ENCODE measurements around the gene EMILIN1.

DNA sequence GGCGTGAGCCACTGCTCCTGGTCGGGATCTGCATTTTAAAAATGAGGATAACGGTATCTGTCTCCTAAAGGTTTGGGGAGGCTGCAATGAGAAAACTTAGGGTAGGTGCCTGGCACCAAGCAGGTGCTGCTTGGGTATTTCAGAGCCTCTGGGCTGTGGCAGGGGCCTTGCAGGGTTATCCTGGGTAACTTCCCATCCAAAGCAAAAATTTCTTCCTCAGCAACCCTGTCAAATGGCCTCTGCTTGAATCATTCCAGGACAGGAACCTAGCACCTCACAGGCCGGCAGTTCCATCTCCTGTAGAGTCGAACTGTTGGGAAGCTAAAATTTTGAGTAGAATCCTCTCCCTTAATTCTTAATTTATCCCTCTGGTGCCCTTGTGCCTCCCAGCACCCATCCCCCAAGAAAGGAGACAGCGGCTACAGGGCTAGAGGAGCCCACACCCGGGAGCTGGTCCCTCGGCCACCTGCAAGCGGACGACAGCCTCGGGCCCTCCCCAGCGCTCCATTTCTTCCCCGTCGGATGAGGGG lies 39.6 kb downstream of the EMILIN1 start:
- TF ChIP-seq, protein P1, sequence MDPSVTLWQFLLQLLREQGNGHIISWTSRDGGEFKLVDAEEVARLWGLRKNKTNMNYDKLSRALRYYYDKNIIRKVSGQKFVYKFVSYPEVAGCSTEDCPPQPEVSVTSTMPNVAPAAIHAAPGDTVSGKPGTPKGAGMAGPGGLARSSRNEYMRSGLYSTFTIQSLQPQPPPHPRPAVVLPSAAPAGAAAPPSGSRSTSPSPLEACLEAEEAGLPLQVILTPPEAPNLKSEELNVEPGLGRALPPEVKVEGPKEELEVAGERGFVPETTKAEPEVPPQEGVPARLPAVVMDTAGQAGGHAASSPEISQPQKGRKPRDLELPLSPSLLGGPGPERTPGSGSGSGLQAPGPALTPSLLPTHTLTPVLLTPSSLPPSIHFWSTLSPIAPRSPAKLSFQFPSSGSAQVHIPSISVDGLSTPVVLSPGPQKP (IDR thresholded peaks at IDR 0.05; ENCODE audit: low read depth, low read length): no peak
- TF ChIP-seq JUND (IDR thresholded peaks at IDR 0.05; ENCODE audit: low read depth, low read length) (no peak), SMAD5 (IDR thresholded peaks at IDR 0.05; ENCODE audit: low read depth) (no peak)
- TF ChIP-seq, protein P2, sequence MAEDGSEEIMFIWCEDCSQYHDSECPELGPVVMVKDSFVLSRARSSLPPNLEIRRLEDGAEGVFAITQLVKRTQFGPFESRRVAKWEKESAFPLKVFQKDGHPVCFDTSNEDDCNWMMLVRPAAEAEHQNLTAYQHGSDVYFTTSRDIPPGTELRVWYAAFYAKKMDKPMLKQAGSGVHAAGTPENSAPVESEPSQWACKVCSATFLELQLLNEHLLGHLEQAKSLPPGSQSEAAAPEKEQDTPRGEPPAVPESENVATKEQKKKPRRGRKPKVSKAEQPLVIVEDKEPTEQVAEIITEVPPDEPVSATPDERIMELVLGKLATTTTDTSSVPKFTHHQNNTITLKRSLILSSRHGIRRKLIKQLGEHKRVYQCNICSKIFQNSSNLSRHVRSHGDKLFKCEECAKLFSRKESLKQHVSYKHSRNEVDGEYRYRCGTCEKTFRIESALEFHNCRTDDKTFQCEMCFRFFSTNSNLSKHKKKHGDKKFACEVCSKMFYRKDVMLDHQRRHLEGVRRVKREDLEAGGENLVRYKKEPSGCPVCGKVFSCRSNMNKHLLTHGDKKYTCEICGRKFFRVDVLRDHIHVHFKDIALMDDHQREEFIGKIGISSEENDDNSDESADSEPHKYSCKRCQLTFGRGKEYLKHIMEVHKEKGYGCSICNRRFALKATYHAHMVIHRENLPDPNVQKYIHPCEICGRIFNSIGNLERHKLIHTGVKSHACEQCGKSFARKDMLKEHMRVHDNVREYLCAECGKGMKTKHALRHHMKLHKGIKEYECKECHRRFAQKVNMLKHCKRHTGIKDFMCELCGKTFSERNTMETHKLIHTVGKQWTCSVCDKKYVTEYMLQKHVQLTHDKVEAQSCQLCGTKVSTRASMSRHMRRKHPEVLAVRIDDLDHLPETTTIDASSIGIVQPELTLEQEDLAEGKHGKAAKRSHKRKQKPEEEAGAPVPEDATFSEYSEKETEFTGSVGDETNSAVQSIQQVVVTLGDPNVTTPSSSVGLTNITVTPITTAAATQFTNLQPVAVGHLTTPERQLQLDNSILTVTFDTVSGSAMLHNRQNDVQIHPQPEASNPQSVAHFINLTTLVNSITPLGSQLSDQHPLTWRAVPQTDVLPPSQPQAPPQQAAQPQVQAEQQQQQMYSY (CRISPR knock-in tag; IDR thresholded peaks at IDR 0.05): no peak

Data from GM12878 (cell line).